ENCODE results near the gene ICAM4. TPM values are rescaled to one million over a fixed set of nuclear protein-coding genes. Genes with fewer than 3 reads are reported as not detected.

The ICAM4 gene
- polyA plus RNA-seq, 1 donor from 2014 or later = not detected

GRCh38 chr19:10243606-10244005 lies 43.1 kb upstream of the ICAM4 start:
- H3K27me3 ChIP-seq (ENCODE audit: insufficient read depth, low read depth, low read length) = no peaks in the 10 kb centered on the region
- H3K27ac ChIP-seq (ENCODE audit: low read length) = no peak overlapping the region
- H3K79me2 ChIP-seq (replicated peaks; ENCODE audit: insufficient read depth, low read length) = no peaks in the 10 kb centered on the region
- H3K4me3 ChIP-seq (ENCODE audit: low read length) = no peak overlapping the region
- H3K9me2 ChIP-seq (ENCODE audit: insufficient read depth, low read length) = no peaks in the 10 kb centered on the region
- H3K36me3 ChIP-seq (ENCODE audit: insufficient read depth, low read length) = no peaks in the 10 kb centered on the region
- H3K9me3 ChIP-seq (ENCODE audit: low read length) = no peaks in the 10 kb centered on the region
- no peak overlapping the region for H3K4me2 ChIP-seq (ENCODE audit: low read length)
- no peaks in the 10 kb centered on the region for H3F3A ChIP-seq (ENCODE audit: insufficient read depth, low read length, poor library complexity, severe bottlenecking)
- TF ChIP-seq REST (IDR thresholded peaks at IDR 0.05; ENCODE audit: borderline replicate concordance) (no peak), EZH2 (IDR thresholded peaks at IDR 0.05; ENCODE audit: borderline replicate concordance, insufficient read depth, low read length, poor library complexity, severe bottlenecking) (no peak), RAD21 (conservative IDR thresholded peaks at IDR 0.05) (no peak), POLR2AphosphoS5 (IDR thresholded peaks at IDR 0.05) (no peak), SMC3 (conservative IDR thresholded peaks at IDR 0.05; ENCODE audit: poor library complexity) (no peak), MXI1 (conservative IDR thresholded peaks at IDR 0.05; ENCODE audit: poor library complexity, severe bottlenecking) (no peak), TAF1 (IDR thresholded peaks at IDR 0.05; ENCODE audit: low read depth) (no peak), CTCF (IDR thresholded peaks at IDR 0.05; ENCODE audit: poor library complexity, severe bottlenecking) (no peak), EP300 (conservative IDR thresholded peaks at IDR 0.05; ENCODE audit: poor library complexity, severe bottlenecking) (no peak)
- no peak overlapping the region for H3K9ac ChIP-seq (ENCODE audit: low read length)
- H2AFZ ChIP-seq (ENCODE audit: low read depth, low read length) = no peak overlapping the region
- H4K20me1 ChIP-seq (ENCODE audit: insufficient read depth) = no peaks in the 10 kb centered on the region

GRCh38 chr19:10245189-10245939 lies 41.4 kb upstream of the ICAM4 start:
- Histone ChIP-seq H3K27me3 (ENCODE audit: insufficient read depth, low read depth, low read length) (no peaks in the 10 kb centered on the region), H3K79me2 (replicated peaks; ENCODE audit: insufficient read depth, low read length) (no peaks in the 10 kb centered on the region), H4K20me1 (ENCODE audit: insufficient read depth) (no peaks in the 10 kb centered on the region), H3K4me3 (ENCODE audit: low read length) (no peak overlapping the region), H3K9me2 (ENCODE audit: insufficient read depth, low read length) (no peaks in the 10 kb centered on the region), H3K36me3 (ENCODE audit: insufficient read depth, low read length) (no peaks in the 10 kb centered on the region), H3K4me2 (ENCODE audit: low read length) (no peak overlapping the region), H2AFZ (ENCODE audit: low read depth, low read length) (no peak overlapping the region), H3K9me3 (ENCODE audit: low read length) (no peaks in the 10 kb centered on the region), H3K27ac (ENCODE audit: low read length) (no peak overlapping the region), H3F3A (ENCODE audit: insufficient read depth, low read length, poor library complexity, severe bottlenecking) (no peaks in the 10 kb centered on the region), H3K9ac (ENCODE audit: low read length) (no peak overlapping the region)
- TF ChIP-seq EZH2 (IDR thresholded peaks at IDR 0.05; ENCODE audit: borderline replicate concordance, insufficient read depth, low read length, poor library complexity, severe bottlenecking) (no peak), CTCF (IDR thresholded peaks at IDR 0.05; ENCODE audit: poor library complexity, severe bottlenecking) (no peak)

Data from neural cell (in vitro differentiated cells).